Body of pancreas (tissue), 4 donors: ENCODE results near the gene CMTM4.
"Not testable (repeated sequence)": the region's sequence is repeated elsewhere in the genome, so short reads cannot be mapped to it uniquely, and the experiment has no call there.

Source experiments
- POLR2A ChIP-seq, 3 donors: fragments of 450-650 bp; IDR thresholded peaks; one replicate each; pipeline ENCODE4 v1.6.1; 2016; ENCODE audit warnings: antibody characterized with exemption in 3 of 3, mild to moderate bottlenecking in 2 of 3
- TF ChIP-seq, protein P1 (sequence below), 7 experiments: fragments of 450-650 bp in 4 of 7; fragments of 200-600 bp in 3 of 7; sonication (generic) in 3 of 7; IDR thresholded peaks; one replicate each; pipeline ENCODE4 v1.5.1; 2016 to 2019; ENCODE audit warnings: antibody characterized with exemption in 7 of 7

- TF ChIP-seq, protein P1, sequence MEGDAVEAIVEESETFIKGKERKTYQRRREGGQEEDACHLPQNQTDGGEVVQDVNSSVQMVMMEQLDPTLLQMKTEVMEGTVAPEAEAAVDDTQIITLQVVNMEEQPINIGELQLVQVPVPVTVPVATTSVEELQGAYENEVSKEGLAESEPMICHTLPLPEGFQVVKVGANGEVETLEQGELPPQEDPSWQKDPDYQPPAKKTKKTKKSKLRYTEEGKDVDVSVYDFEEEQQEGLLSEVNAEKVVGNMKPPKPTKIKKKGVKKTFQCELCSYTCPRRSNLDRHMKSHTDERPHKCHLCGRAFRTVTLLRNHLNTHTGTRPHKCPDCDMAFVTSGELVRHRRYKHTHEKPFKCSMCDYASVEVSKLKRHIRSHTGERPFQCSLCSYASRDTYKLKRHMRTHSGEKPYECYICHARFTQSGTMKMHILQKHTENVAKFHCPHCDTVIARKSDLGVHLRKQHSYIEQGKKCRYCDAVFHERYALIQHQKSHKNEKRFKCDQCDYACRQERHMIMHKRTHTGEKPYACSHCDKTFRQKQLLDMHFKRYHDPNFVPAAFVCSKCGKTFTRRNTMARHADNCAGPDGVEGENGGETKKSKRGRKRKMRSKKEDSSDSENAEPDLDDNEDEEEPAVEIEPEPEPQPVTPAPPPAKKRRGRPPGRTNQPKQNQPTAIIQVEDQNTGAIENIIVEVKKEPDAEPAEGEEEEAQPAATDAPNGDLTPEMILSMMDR (IDR thresholded peaks at IDR 0.05) = not testable (repeated sequence)
- not testable (repeated sequence) for TF ChIP-seq POLR2A (IDR thresholded peaks at IDR 0.05)
These were observed 68.7 kb downstream of the CMTM4 start for GRCh38 chr16:66627611-66628378.
